Mesendoderm (in vitro differentiated cells): ENCODE results near the gene CYP20A1. TPM values are rescaled to one million over a fixed set of nuclear protein-coding genes. Genes with fewer than 3 reads are reported as not detected.

Source experiments
- DNase-seq: peaks from one replicate; pipeline ENCODE4 v3.0.0; 2013
- H2AK5ac ChIP-seq: 2 replicates; pipeline ENCODE4 v1.6.1; 2013; ENCODE audit warnings: low read length, inconsistent platforms
- H2BK120ac ChIP-seq: 2 replicates; pipeline ENCODE4 v1.6.1; 2013; ENCODE audit warnings: low read depth, mild to moderate bottlenecking, low read length, moderate library complexity, mixed read lengths
- H2BK15ac ChIP-seq: replicated peaks from 2 replicates; pipeline ENCODE4 v1.6.1; 2013; ENCODE audit warnings: low read depth, mild to moderate bottlenecking, moderate library complexity
- H2BK5ac ChIP-seq: 2 replicates; pipeline ENCODE4 v1.6.1; 2013; ENCODE audit warnings: low read length, inconsistent platforms
- H3K18ac ChIP-seq: 2 replicates; pipeline ENCODE4 v1.6.1; 2013; ENCODE audit warnings: mild to moderate bottlenecking, low read length, mixed read lengths
- H3K23ac ChIP-seq: one replicate; pipeline ENCODE4 v1.6.1; 2013; ENCODE audit warnings: low read length
- H3K27ac ChIP-seq: 2 replicates; pipeline ENCODE4 v1.5.1; 2013; ENCODE audit warnings: low read depth, mild to moderate bottlenecking, inconsistent platforms, low read length, moderate library complexity
- H3K27me3 ChIP-seq: 2 replicates; pipeline ENCODE4 v1.6.1; 2013; ENCODE audit warnings: low read length, control low read depth, mild to moderate bottlenecking, inconsistent platforms; ENCODE audit not compliant: insufficient read depth, poor library complexity
- H3K36me3 ChIP-seq: 2 replicates; pipeline ENCODE4 v1.6.1; 2013; ENCODE audit warnings: low read length, inconsistent platforms; ENCODE audit not compliant: control insufficient read depth, insufficient read depth
- H3K4ac ChIP-seq: one replicate; pipeline ENCODE4 v1.6.1; 2013; ENCODE audit warnings: low read depth, mild to moderate bottlenecking, low read length, moderate library complexity
- H3K4me1 ChIP-seq: 2 replicates; pipeline ENCODE4 v1.6.1; 2013; ENCODE audit warnings: low read depth, low read length, inconsistent platforms; ENCODE audit not compliant: control insufficient read depth
- H3K4me2 ChIP-seq: 2 replicates; pipeline ENCODE4 v1.6.1; 2013; ENCODE audit warnings: low read length
- H3K4me3 ChIP-seq: 2 replicates; pipeline ENCODE4 v1.5.1; 2013; ENCODE audit warnings: mild to moderate bottlenecking, low read length
- H3K56ac ChIP-seq: one replicate; pipeline ENCODE4 v1.6.1; 2013; ENCODE audit warnings: low read length
- H3K79me1 ChIP-seq: 2 replicates; pipeline ENCODE4 v1.6.1; 2013; ENCODE audit warnings: low read length, inconsistent platforms
- H3K79me2 ChIP-seq: 2 replicates; pipeline ENCODE4 v1.6.1; 2013; ENCODE audit warnings: mild to moderate bottlenecking, low read length; ENCODE audit not compliant: control insufficient read depth, insufficient read depth
- H3K9ac ChIP-seq: 2 replicates; pipeline ENCODE4 v1.6.1; 2013; ENCODE audit warnings: low read length, inconsistent platforms
- H4K5ac ChIP-seq: one replicate; pipeline ENCODE4 v1.6.1; 2013; ENCODE audit warnings: low read length
- H4K8ac ChIP-seq: one replicate; pipeline ENCODE4 v1.6.1; 2013; ENCODE audit warnings: low read depth, mild to moderate bottlenecking, control low read depth, low read length, moderate library complexity
- WGBS: extraction: QIAGEN DNeasy Blood & Tissue Kit; methylation state at CpG from one replicate; pipeline ENCODE4 v1.1.7; 2013; ENCODE audit warnings: low lambda C conversion rate, missing lambda C conversion rate; ENCODE audit not compliant: insufficient coverage; ENCODE audit errors: extremely low coverage; 5-methylcytosine and 5-hydroxymethylcytosine counted together
- small RNA-seq: library from polyadenylated mRNA; stranded (forward); fragments of <200 nt; extraction: miRNeasy Mini kit (QIAGEN cat#:217004); gene quantifications from one replicate; pipeline ENCODE3, GENCODE V24; 2013; ENCODE audit not compliant: insufficient read depth

Gene CYP20A1

GRCh38 chr2:203352604-203353255 lies 113.9 kb downstream of the CYP20A1 start:
- no peak overlapping the region for H3K4ac ChIP-seq
- no peaks in the 10 kb centered on the region for H3K36me3 ChIP-seq
- H2BK120ac ChIP-seq, result no peak overlapping the region
- no peak overlapping the region for H2BK15ac ChIP-seq
- H2BK5ac ChIP-seq, result no peak overlapping the region
- WGBS, result 100% methylated on average over 1 of the region's 5 CpGs
- no peak overlapping the region for H3K23ac ChIP-seq
- no peak for DNase-seq
- H3K27ac ChIP-seq, result no peak overlapping the region
- H3K9ac ChIP-seq, result no peak overlapping the region
- H3K56ac ChIP-seq, result no peak overlapping the region
- no peak overlapping the region for H3K4me2 ChIP-seq
- H3K4me3 ChIP-seq, result no peak overlapping the region
- no peak overlapping the region for H3K18ac ChIP-seq
- no peak overlapping the region for H2AK5ac ChIP-seq
- H3K27me3 ChIP-seq, result no peaks in the 10 kb centered on the region
- H3K79me1 ChIP-seq, result peaks cover 12% of the 10 kb centered on the region
- peaks cover 17% of the 10 kb centered on the region for H3K79me2 ChIP-seq
- no peak overlapping the region for H4K8ac ChIP-seq
- H4K5ac ChIP-seq, result no peak overlapping the region
- H3K4me1 ChIP-seq, result no peaks in the 10 kb centered on the region

GRCh38 chr2:203354966-203355365 lies 116.1 kb downstream of the CYP20A1 start:
- Histone ChIP-seq H3K36me3 (no peaks in the 10 kb centered on the region), H3K27me3 (no peaks in the 10 kb centered on the region), H2BK5ac (no peak overlapping the region), H4K5ac (no peak overlapping the region), H2BK120ac (no peak overlapping the region), H3K56ac (no peak overlapping the region), H3K4me1 (no peaks in the 10 kb centered on the region), H3K9ac (no peak overlapping the region), H2AK5ac (no peak overlapping the region), H2BK15ac (no peak overlapping the region), H3K4ac (no peak overlapping the region), H3K79me1 (peaks cover 14% of the 10 kb centered on the region), H4K8ac (no peak overlapping the region), H3K18ac (no peak overlapping the region), H3K4me2 (no peak overlapping the region), H3K27ac (no peak overlapping the region), H3K4me3 (no peak overlapping the region), H3K23ac (no peak overlapping the region), H3K79me2 (peaks cover 18% of the 10 kb centered on the region)
- no peak for DNase-seq
- no CpG with 5 or more reads among the region's 3 CpGs for WGBS

Small RNA genes within 50 kb of the gene (small RNA-seq; reads per million reads assigned to genes)
- not detected for gene RN7SL670P
